ENCODE results near the gene MOSPD3.

The MOSPD3 gene

DNA sequence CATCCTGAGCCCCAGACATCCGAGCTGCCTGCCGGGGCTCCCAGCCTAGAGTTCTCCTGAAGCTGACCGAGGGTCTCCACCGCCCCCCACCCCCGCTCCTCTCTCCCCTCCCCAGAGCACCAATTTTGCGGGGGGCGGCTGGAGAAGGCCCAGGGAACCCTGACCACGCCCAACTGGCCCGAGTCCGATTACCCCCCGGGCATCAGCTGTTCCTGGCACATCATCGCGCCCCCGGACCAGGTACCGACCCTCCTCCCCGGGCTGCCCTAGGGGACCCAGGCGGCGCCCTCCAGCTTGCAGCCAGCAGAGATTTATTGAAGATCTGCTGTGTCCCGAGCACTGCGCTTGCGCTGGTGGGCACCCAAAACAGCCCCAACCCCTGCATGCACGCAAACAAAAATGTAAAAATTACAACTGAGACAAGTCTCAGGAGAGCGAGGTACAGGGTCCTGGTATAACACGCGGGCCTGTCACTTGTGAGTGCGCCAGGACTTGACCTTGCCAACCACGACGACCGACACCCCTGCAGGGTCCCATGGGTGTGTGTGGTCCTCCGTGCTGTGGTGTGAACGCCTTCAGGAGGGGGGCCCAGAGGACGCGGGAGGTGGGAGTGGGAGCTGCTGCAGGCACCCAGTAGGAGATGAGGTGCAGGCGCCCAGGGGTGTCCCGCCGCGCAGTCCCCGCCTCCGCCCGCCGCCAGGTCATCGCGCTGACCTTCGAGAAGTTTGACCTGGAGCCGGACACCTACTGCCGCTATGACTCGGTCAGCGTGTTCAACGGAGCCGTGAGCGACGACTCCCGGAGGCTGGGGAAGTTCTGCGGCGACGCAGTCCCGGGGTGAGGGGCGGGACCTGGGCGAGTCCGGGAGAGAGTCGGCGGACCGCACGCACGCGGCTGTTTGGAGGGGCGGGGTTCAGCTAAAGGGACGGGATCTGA, 7.1 kb upstream of the MOSPD3 start:
- peak overlapping the region; percentile 67 for H3K4me3 ChIP-seq (ENCODE audit: low read depth, low read length)
- TF ChIP-seq, protein P1, sequence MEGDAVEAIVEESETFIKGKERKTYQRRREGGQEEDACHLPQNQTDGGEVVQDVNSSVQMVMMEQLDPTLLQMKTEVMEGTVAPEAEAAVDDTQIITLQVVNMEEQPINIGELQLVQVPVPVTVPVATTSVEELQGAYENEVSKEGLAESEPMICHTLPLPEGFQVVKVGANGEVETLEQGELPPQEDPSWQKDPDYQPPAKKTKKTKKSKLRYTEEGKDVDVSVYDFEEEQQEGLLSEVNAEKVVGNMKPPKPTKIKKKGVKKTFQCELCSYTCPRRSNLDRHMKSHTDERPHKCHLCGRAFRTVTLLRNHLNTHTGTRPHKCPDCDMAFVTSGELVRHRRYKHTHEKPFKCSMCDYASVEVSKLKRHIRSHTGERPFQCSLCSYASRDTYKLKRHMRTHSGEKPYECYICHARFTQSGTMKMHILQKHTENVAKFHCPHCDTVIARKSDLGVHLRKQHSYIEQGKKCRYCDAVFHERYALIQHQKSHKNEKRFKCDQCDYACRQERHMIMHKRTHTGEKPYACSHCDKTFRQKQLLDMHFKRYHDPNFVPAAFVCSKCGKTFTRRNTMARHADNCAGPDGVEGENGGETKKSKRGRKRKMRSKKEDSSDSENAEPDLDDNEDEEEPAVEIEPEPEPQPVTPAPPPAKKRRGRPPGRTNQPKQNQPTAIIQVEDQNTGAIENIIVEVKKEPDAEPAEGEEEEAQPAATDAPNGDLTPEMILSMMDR (IDR thresholded peaks at IDR 0.05; ENCODE audit: low read depth, low read length, missing control alignments) = no peak
- DNase-seq (ENCODE audit: low read depth) = no peak

DNA sequence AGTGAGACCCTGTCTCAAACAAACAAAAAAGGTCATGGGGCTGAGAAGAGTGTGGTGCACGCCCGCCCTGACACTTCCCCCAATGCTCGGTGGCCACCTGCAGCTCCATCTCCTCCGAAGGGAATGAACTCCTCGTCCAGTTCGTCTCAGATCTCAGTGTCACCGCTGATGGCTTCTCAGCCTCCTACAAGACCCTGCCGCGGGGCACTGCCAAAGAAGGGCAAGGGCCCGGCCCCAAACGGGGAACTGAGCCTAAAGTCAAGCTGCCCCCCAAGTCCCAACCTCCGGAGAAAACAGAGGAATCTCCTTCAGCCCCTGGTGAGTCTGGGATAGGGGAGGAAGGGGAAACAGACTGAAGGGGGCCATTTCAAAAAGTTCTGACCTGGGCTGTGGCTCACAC, 6.0 kb upstream of the MOSPD3 start:
- H3K4me3 ChIP-seq (ENCODE audit: low read depth, low read length) = no peak overlapping the region
- TF ChIP-seq, protein P1 (IDR thresholded peaks at IDR 0.05; ENCODE audit: low read depth, low read length, missing control alignments) = no peak
- no peak for DNase-seq (ENCODE audit: low read depth)

DNA sequence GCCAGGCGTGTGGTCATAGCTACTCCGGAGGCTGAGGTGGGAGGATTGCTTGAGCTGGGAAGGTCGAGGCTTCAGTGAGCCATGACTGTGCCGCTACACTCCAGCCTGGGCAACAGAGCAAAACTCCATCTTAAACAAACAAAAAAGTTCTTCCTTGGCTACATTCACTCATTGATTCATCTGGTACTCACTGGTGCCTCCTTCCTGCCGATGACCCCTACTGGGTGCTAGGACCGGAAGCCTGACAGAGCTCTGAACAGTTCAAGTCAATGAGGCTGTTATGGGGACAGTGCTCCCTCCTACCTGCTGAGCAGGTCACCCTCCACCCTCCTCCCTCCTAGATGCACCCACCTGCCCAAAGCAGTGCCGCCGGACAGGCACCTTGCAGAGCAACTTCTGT, 5.2 kb upstream of the MOSPD3 start:
- H3K4me3 ChIP-seq (ENCODE audit: low read depth, low read length) = no peak overlapping the region
- no peak for DNase-seq (ENCODE audit: low read depth)
- TF ChIP-seq, protein P1 (IDR thresholded peaks at IDR 0.05; ENCODE audit: low read depth, low read length, missing control alignments) = no peak

DNA sequence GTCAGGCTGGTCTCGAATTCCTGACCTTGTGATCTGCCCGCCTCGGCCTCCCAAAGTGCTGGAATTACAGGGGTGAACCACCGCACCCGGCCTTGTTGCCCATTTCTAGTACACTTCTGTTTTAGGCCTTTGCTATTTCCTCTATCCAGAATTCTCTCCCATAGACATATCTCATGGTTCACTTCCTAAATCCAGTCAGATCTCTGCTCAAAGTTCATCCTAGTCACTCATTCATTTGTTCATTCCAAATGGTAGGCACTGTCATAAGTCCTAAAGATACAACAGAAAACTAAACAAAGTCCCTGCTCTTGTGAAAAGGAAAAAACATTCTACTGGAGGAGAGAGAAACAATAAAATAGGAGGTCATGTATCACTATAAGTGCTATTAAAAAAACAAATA, 2.4 kb upstream of the MOSPD3 start:
- H3K4me3 ChIP-seq (ENCODE audit: low read depth, low read length) = no peak overlapping the region
- TF ChIP-seq, protein P1 (IDR thresholded peaks at IDR 0.05; ENCODE audit: low read depth, low read length, missing control alignments) = no peak
- no peak for DNase-seq (ENCODE audit: low read depth)

DNA sequence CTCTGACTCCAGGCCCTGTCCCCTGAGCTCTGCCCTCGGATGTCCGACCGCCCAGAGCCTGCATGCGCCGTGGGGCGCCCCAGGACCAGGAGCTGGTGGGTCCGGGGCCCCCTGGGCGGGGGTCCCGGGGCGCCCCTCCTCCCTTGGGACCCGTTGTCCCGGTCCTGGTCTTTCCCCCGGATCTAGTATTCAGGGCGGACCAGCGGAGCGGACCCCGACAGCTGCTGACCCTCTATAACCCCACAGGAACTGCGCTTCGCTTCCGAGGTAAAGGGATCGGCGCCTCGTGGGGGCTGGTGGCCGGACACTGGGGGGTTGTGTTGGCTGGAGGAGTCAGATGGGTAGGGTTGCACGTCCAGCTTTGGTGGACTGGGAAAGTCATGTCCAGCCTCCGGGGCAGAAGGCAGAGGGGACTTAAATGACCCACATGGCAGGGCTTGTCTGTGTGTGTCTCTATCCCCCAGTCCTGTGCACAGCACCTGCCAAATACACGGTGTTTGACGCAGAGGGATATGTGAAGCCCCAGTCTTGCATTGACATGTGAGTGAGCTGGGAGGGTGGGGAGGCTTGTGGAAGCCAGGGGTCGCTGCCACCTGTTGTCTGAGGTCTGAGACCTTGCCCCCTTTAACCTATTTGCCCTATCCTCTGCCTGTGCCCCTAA, 520 bp downstream of the MOSPD3 start:
- no peak for DNase-seq (ENCODE audit: low read depth)
- TF ChIP-seq, protein P1 (IDR thresholded peaks at IDR 0.05; ENCODE audit: low read depth, low read length, missing control alignments) = peak; percentile 15
- peak overlapping the region; percentile 74 for H3K4me3 ChIP-seq (ENCODE audit: low read depth, low read length)

DNA sequence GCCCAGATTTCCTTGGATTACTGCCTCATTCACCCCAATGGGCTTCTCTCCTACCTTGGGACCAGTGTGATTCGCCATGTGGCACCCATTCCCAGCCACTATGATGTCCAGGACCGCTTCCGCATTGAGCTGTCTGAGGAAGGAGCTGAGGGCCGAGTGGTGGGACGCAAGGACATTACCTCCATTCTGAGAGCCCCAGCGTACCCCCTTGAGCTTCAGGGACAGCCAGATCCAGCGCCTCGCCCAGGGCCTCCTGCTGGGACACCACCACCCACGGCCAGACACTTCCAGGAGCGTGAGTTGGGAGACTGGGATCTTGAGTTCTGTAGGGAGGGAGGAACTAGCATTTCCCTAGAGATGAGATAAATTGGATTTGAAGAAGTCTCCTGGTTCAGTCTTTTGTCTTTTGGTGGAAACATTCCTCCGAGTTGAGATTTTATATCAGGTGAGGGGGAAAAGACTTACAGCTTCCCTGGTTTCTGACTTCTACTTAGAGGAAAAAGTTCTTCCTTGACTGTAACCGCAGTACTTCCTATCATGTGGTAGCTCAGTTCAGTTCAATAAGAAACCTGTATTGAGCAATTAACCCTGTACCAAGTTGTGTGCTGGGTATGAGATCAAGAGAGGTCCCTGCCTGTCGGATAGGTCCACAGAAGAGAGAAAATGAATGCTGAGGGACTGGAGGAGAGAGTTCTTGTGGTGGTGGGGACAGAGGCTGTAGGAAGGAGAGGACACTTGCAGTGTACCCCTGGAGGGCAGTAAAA, 1.3 kb downstream of the MOSPD3 start:
- no peak for DNase-seq (ENCODE audit: low read depth)
- H3K4me3 ChIP-seq (ENCODE audit: low read depth, low read length) = no peak overlapping the region; the same call in 1 of the 2 replicates
- TF ChIP-seq, protein P1 (IDR thresholded peaks at IDR 0.05; ENCODE audit: low read depth, low read length, missing control alignments) = no peak
